Right lobe of liver (tissue), 6 donors: ENCODE data around the gene CAMTA1. TPM values are rescaled to one million over a fixed set of nuclear protein-coding genes. Genes with fewer than 3 reads are reported as not detected.

Source experiments
- ATAC-seq, 4 donors: fragments of 200-7000 bp; cut with Tn5 transposase; one replicate each; pipeline ENCODE4 v1.9.1; 2020; ENCODE audit warnings: mild to moderate bottlenecking in 4 of 4, moderate library complexity in 4 of 4
- DNase-seq, 3 donors: peaks; one replicate each; pipeline ENCODE4 v3.0.0-alpha.2; 2020
- H3K27ac ChIP-seq, 3 donors: fragments of 200-600 bp; one replicate each; pipeline ENCODE4 v1.8.0; 2022
- H3K27me3 ChIP-seq, 2 donors: fragments of 200-600 bp; one replicate each; pipeline ENCODE4 v1.8.0; 2022
- H3K36me3 ChIP-seq, 4 donors: fragments of 200-600 bp; sonication (generic) in 1 of 4; one replicate each; pipeline versions ENCODE4 v1.5.1 to v1.8.0; 2017 to 2022; ENCODE audit warnings: control low read depth in 1 of 4
- H3K4me1 ChIP-seq, 4 donors: fragments of 200-600 bp; sonication (generic) in 1 of 4; one replicate each; pipeline versions ENCODE4 v1.5.1 to v1.8.0; 2017 to 2022; ENCODE audit warnings: control low read depth in 1 of 4
- H3K4me3 ChIP-seq, 3 donors: fragments of 200-600 bp; one replicate each; pipeline ENCODE4 v1.8.0; 2022
- H3K9me3 ChIP-seq, 4 donors: fragments of 200-600 bp; sonication (generic) in 1 of 4; one replicate each; pipeline versions ENCODE4 v1.5.1 to v1.8.0; 2017 to 2022; ENCODE audit warnings: control low read depth in 1 of 4
- CTCF ChIP-seq, 4 donors: fragments of 200-600 bp in 3 of 4; fragments of 450-650 bp in 1 of 4; IDR thresholded peaks; one replicate each; pipeline versions ENCODE4 v1.5.1 to v1.8.0; 2016 to 2022; ENCODE audit warnings: antibody characterized with exemption in 4 of 4, mild to moderate bottlenecking in 2 of 4
- POLR2A ChIP-seq: fragments of 450-650 bp; IDR thresholded peaks from one replicate; pipeline ENCODE4 v1.6.1; 2017; ENCODE audit warnings: antibody characterized with exemption, mild to moderate bottlenecking
- WGBS: methylation state at CpG from one replicate; pipeline ENCODE4 v1.1.6; 2018; ENCODE audit warnings: low coverage, low lambda C conversion rate; ENCODE audit not compliant: insufficient coverage; ENCODE audit errors: missing lambda C conversion rate; 5-methylcytosine and 5-hydroxymethylcytosine counted together
- intact Hi-C, 2 donors: fragments of 100-400 bp; cut with DNase I; formaldehyde crosslinking; loops; one replicate each; pipeline versions ENCODE4 v1.11.2 to v1.14.1; 2022
- total RNA-seq, 6 experiments: library from RNA; depleted of rRNA in 2 of 6; stranded (reverse); fragments of >200 nt in 2 of 6; fragmentation: NEBNext Ultra II Directional in 3 of 6; extraction: Animal tissue kit (Norgen Biotek cat#: 25700) in 3 of 6; gene quantifications; one replicate each; pipeline versions ENCODE4 v1.1.0 to v1.2.4, GENCODE V29; 2016 to 2023
- donor health status: DM: no; HTN: yes; CAD: no.
- donor health status: DM: no; HTN: no; CAD: no.
- donor health status: DM: no; HTN: no; CAD: no.
- donor health status: DM: no; HTN: yes; CAD: no.
- donor health status: DM: no; HTN: yes; CAD: no.

Gene CAMTA1
- total RNA-seq, 6 experiments from 2014 or later, result 32.3 to 49.4 (median 37.2) TPM

- no peaks in the 10 kb centered on the region for H3K4me1 ChIP-seq
- DNase-seq (no peak), ATAC-seq (no peak)
- H3K36me3 ChIP-seq, result no peaks in the 10 kb centered on the region
- H3K27ac ChIP-seq, result no peak overlapping the region
- WGBS, result 63% methylated on average over 10 of the region's 26 CpGs
- no peaks in the 10 kb centered on the region for H3K27me3 ChIP-seq
- no peak overlapping the region for H3K4me3 ChIP-seq
- TF ChIP-seq CTCF (IDR thresholded peaks at IDR 0.05) (no peak), POLR2A (no peak)
- no peaks in the 10 kb centered on the region for H3K9me3 ChIP-seq
- intact Hi-C loops, result loop anchor here in 1 of 2 donors (10.0 kb wide), 1 partner anchor 171 kb away; no protein-coding TSS in a partner anchor
These were observed 258.7 kb downstream of the CAMTA1 start for GRCh38 chr1:7043719-7044535.

- DNase-seq (no peak), ATAC-seq (no peak)
- TF ChIP-seq CTCF (IDR thresholded peaks at IDR 0.05) (no peak), POLR2A (no peak)
- no peaks in the 10 kb centered on the region for H3K9me3 ChIP-seq
- WGBS, result 80% methylated on average over 1 of the region's 1 CpG
- H3K4me1 ChIP-seq, result no peaks in the 10 kb centered on the region
- H3K27me3 ChIP-seq, result no peaks in the 10 kb centered on the region
- intact Hi-C loops, result loop anchor here (5.0 to 10.0 kb wide), 2 partner anchors 169 to 171 kb away; no protein-coding TSS in a partner anchor
- H3K27ac ChIP-seq, result no peak overlapping the region
- H3K36me3 ChIP-seq, result no peaks in the 10 kb centered on the region
- no peak overlapping the region for H3K4me3 ChIP-seq
These were observed 260.6 kb downstream of the CAMTA1 start for GRCh38 chr1:7045897-7046296.

- ATAC-seq (peak in 2 of 4 donors; percentile 24 to 33), DNase-seq (no peak)
- Histone ChIP-seq H3K9me3 (no peaks in the 10 kb centered on the region), H3K4me1 (no peaks in the 10 kb centered on the region), H3K4me3 (no peak overlapping the region), H3K27me3 (no peaks in the 10 kb centered on the region), H3K27ac (no peak overlapping the region), H3K36me3 (no peaks in the 10 kb centered on the region)
- TF ChIP-seq POLR2A, result no peak
- TF ChIP-seq CTCF (IDR thresholded peaks at IDR 0.05), result no peak
- intact Hi-C loops, result loop anchor here (5.0 to 10.0 kb wide), 2 partner anchors 168 to 171 kb away; no protein-coding TSS in a partner anchor
- 15% methylated on average over 4 of the region's 4 CpGs for WGBS
These were observed 261.1 kb downstream of the CAMTA1 start for GRCh38 chr1:7046314-7046713.

GRCh38 chr1:7046891-7047290 lies 261.6 kb downstream of the CAMTA1 start:
- Histone ChIP-seq H3K27me3 (no peaks in the 10 kb centered on the region), H3K9me3 (no peaks in the 10 kb centered on the region), H3K4me1 (no peaks in the 10 kb centered on the region), H3K4me3 (no peak overlapping the region), H3K27ac (no peak overlapping the region), H3K36me3 (no peaks in the 10 kb centered on the region)
- intact Hi-C loops, result loop anchor here (5.0 to 10.0 kb wide), 2 partner anchors 168 to 170 kb away; no protein-coding TSS in a partner anchor
- ATAC-seq (no peak), DNase-seq (no peak)
- no peak for TF ChIP-seq CTCF (IDR thresholded peaks at IDR 0.05)
- no peak for TF ChIP-seq POLR2A
- WGBS, result 92% methylated on average over 1 of the region's 1 CpG
